Gastrocnemius medialis (tissue), 4 donors: Measurements from ENCODE around the gene SHISA6. TPM values are rescaled to one million over a fixed set of nuclear protein-coding genes. Genes with fewer than 3 reads are reported as not detected.

ENCODE experiments used
- ATAC-seq, 2 donors: fragments of 150-250 bp; one replicate each; pipeline ENCODE4 v1.9.1; 2016
- DNase-seq, 2 donors: peaks; one replicate each; pipeline ENCODE4 v3.0.0-alpha.2; 2019
- H3K27ac ChIP-seq, 4 donors: fragments of 200-600 bp; sonication (generic); 1 replicate in 1 of 4; 2 replicates in 3 of 4; pipeline ENCODE4 v1.5.1; 2016 to 2018; ENCODE audit warnings: mild to moderate bottlenecking in 2 of 4, moderate library complexity in 1 of 4
- H3K27me3 ChIP-seq, 3 donors: fragments of 200-600 bp; sonication (generic) in 2 of 3; 1 replicate in 1 of 3; 2 replicates in 2 of 3; pipeline versions ENCODE4 v1.5.1 to v1.6.0; 2016 to 2019; ENCODE audit warnings: mild to moderate bottlenecking in 1 of 3, moderate library complexity in 1 of 3
- H3K36me3 ChIP-seq, 2 donors: fragments of 200-600 bp; sonication (generic) in 1 of 2; one replicate each; pipeline ENCODE4 v1.5.1; 2017 to 2018
- H3K4me1 ChIP-seq, 2 donors: fragments of 200-600 bp; sonication (generic) in 1 of 2; one replicate each; pipeline ENCODE4 v1.5.1; 2016 to 2017; ENCODE audit warnings: mild to moderate bottlenecking in 2 of 2
- H3K4me3 ChIP-seq, 4 donors: fragments of 200-600 bp; sonication (generic) in 3 of 4; 1 replicate in 1 of 4; 2 replicates in 3 of 4; pipeline ENCODE4 v1.5.1; 2016 to 2019; ENCODE audit warnings: mild to moderate bottlenecking in 2 of 4
- H3K9me3 ChIP-seq, 3 donors: fragments of 200-600 bp; sonication (generic) in 2 of 3; 1 replicate in 1 of 3; 2 replicates in 2 of 3; pipeline ENCODE4 v1.5.1; 2016 to 2019
- CTCF ChIP-seq, 5 experiments: fragments of 450-650 bp in 3 of 5; fragments of 200-600 bp in 2 of 5; sonication (generic) in 2 of 5; IDR thresholded peaks in 4 of 5; conservative IDR thresholded peaks in 1 of 5; 1 replicate in 4 of 5; 2 replicates in 1 of 5; pipeline ENCODE4 v1.5.1; 2016 to 2019; ENCODE audit warnings: antibody characterized with exemption in 5 of 5, mild to moderate bottlenecking in 3 of 5, moderate library complexity in 3 of 5
- POLR2A ChIP-seq, 2 donors: fragments of 450-650 bp; IDR thresholded peaks; one replicate each; pipeline ENCODE4 v1.6.1; 2017; ENCODE audit warnings: antibody characterized with exemption in 2 of 2, mild to moderate bottlenecking in 2 of 2, moderate library complexity in 2 of 2
- in situ Hi-C, 4 donors: fragments of 200-750 bp; cut with MboI; loops; one replicate each; pipeline versions ENCODE4 v1.15.0 to v1.8.0; 2017; ENCODE audit warnings: low sequenced_read_pairs in 4 of 4
- intact Hi-C: fragments of 100-400 bp; cut with DNase I; formaldehyde crosslinking; loops from one replicate; pipeline ENCODE4 v1.15.1; 2023; ENCODE audit warnings: low total_unique reads
- total RNA-seq, 4 donors: library from RNA; depleted of rRNA; stranded (reverse); fragments of >200 nt; gene quantifications; one replicate each; pipeline versions ENCODE4 v1.1.0 to v1.2.3, GENCODE V29; 2016

The SHISA6 gene
- total RNA-seq, 4 donors from 2014 or later: 0.19 to 0.46 (median 0.31) TPM

DNA sequence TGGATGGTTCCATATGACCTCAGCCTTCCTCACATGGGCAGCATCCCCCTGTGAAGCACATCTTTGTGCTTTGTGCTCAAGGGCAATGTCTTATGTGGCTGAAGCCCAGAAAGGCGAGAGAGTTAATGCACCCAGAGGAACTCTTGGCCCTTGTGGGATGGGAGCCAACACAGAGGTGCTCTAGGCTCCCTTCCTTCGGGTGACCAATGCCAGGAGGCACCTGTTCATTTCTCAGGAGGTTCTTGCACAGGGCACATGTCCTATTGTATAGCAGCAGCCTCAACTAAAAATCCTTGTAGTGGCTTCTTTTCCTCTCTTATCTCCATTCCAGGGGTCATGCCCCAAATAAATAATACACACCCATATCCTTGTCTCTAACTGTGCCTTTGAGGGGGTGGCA lies 273.6 kb downstream of the SHISA6 start:
- intact Hi-C loops (no loop called here), in situ Hi-C loops (loop anchor here in 2 of 4 donors (25.0 kb wide), 1 partner anchor 98 kb away; no protein-coding TSS in a partner anchor)
- Histone ChIP-seq H3K36me3 (no peaks in the 10 kb centered on the region), H3K4me1 (no peaks in the 10 kb centered on the region), H3K9me3 (no peaks in the 10 kb centered on the region), H3K4me3 (no peak overlapping the region), H3K27me3 (no peaks in the 10 kb centered on the region), H3K27ac (no peak overlapping the region)
- TF ChIP-seq POLR2A (IDR thresholded peaks at IDR 0.05): no peak
- TF ChIP-seq CTCF (IDR thresholded peaks at IDR 0.05 in 4 of 5, conservative IDR thresholded peaks at IDR 0.05 in 1 of 5): no peak
- DNase-seq: no peak
- no peak for ATAC-seq

GRCh38 chr17:11514981-11515680 lies 274.1 kb downstream of the SHISA6 start:
- H3K4me3 ChIP-seq: no peak overlapping the region
- no peaks in the 10 kb centered on the region for H3K27me3 ChIP-seq
- H3K27ac ChIP-seq: no peak overlapping the region
- in situ Hi-C loops (loop anchor here in 2 of 4 donors (25.0 kb wide), 1 partner anchor 97 kb away; no protein-coding TSS in a partner anchor), intact Hi-C loops (no loop called here)
- H3K36me3 ChIP-seq: no peaks in the 10 kb centered on the region
- DNase-seq (no peak), ATAC-seq (no peak)
- H3K4me1 ChIP-seq: no peaks in the 10 kb centered on the region
- TF ChIP-seq CTCF (IDR thresholded peaks at IDR 0.05 in 4 of 5, conservative IDR thresholded peaks at IDR 0.05 in 1 of 5) (no peak), POLR2A (IDR thresholded peaks at IDR 0.05) (no peak)
- H3K9me3 ChIP-seq: no peaks in the 10 kb centered on the region

DNA sequence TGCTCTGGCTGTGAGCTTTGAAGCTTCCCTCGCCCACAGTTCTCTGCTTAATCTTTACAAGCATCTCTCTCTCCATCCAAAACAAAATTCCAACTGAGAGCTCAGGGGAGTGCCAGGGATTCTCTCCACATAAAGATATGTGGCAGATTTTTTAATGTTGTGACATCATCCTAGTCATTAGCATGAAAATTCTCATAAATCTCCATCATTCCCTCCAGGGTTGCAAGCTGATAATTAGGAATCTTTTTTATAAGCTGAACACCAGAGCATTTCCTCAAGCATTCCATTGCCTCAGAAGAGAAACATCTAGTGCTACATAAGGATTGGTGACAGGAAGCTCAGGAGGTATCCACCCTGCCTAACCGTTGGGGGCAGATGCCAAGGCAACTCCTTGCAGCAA lies 274.9 kb downstream of the SHISA6 start:
- no peak overlapping the region for H3K27ac ChIP-seq
- no peak overlapping the region for H3K4me3 ChIP-seq
- H3K4me1 ChIP-seq: no peaks in the 10 kb centered on the region
- no peak for DNase-seq
- intact Hi-C loops (no loop called here), in situ Hi-C loops (loop anchor here in 2 of 4 donors (25.0 kb wide), 1 partner anchor 96 kb away; no protein-coding TSS in a partner anchor)
- no peaks in the 10 kb centered on the region for H3K36me3 ChIP-seq
- H3K27me3 ChIP-seq: no peaks in the 10 kb centered on the region
- H3K9me3 ChIP-seq: no peaks in the 10 kb centered on the region
- TF ChIP-seq CTCF (IDR thresholded peaks at IDR 0.05 in 4 of 5, conservative IDR thresholded peaks at IDR 0.05 in 1 of 5): no peak
- no peak for TF ChIP-seq POLR2A (IDR thresholded peaks at IDR 0.05)
- no peak for ATAC-seq

DNA sequence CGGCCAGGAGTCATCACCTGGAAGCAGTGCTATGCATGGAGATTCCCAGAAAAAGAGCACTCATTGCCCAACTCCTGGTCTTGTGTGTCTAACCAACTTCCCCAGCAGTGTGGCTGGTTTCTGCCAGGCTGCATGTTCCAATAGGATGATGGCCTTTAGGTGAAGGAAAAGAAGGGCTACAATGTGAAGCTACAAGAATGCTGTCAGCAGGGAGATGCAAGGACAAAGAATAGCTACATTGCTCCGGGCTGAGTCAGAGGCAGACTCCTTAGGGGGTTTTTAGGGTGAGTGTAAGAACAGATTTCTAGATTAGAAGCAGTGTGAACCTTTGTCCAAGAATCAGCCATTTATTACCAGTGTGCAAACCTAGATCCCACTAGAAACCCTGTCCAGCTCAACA lies 294.2 kb downstream of the SHISA6 start:
- Histone ChIP-seq H3K36me3 (no peaks in the 10 kb centered on the region), H3K9me3 (no peaks in the 10 kb centered on the region), H3K27ac (no peak overlapping the region), H3K4me3 (no peak overlapping the region), H3K4me1 (no peaks in the 10 kb centered on the region), H3K27me3 (no peaks in the 10 kb centered on the region)
- in situ Hi-C loops: no loop called here
- intact Hi-C loops: no loop called here
- no peak for TF ChIP-seq CTCF (IDR thresholded peaks at IDR 0.05 in 4 of 5, conservative IDR thresholded peaks at IDR 0.05 in 1 of 5)
- TF ChIP-seq POLR2A (IDR thresholded peaks at IDR 0.05): no peak
- no peak for ATAC-seq
- DNase-seq: no peak
